ENCODE data around the gene NEK8.
A peak's percentile ranks its signal among the peaks of the same experiment; 100 is the strongest.
"Not testable (repeated sequence)": the region's sequence is repeated elsewhere in the genome, so short reads cannot be mapped to it uniquely, and the experiment has no call there.

Gene NEK8

DNA sequence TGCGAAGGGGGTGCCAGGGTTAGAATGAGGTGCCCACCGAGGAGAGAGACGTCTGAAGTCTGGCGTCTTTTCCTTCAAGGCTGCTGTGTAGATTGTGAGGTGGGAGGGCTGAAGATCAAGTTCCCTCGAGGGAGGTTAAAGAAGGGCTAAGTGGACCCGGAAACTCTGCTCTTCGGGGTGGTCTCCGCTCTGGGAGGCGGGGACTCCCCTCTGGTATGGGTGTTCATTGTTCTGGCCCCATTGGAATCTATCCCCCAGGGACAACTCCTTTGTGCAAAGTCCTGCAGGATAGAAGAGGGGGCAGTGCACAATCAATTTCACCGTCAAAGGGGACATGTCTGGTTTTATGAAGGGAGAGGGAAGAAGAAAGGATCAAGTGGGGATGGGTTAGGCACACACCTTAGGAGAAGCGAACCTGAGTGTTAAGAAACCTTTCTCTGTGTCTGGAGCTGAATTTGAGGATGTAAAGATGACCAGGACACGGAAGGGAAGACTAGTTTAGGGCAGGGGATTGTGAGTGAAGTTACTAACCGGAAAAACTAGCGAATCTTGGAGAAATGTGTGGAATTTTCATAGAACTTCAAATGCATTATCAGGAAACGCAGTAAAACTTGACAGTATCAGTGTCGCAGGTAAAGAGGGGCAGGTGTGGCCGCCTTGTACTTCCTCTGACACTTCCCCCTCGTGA is 10.1 kb upstream of the NEK8 start:
- no peaks in the 10 kb centered on the region for H3K27me3 ChIP-seq (ENCODE audit: control insufficient read depth in 1 of 2, insufficient read depth in 2 of 2, low read length in 2 of 2)
- H3K9ac ChIP-seq (ENCODE audit: low read depth in 1 of 2, low read length in 2 of 2): peak overlapping the region; percentile 30 to 38
- no peaks in the 10 kb centered on the region for H3K9me3 ChIP-seq (ENCODE audit: control insufficient read depth in 1 of 2, low read length in 2 of 2)
- peaks cover 6 to 25% of the 10 kb centered on the region in 2 donors for H3K36me3 ChIP-seq (ENCODE audit: control insufficient read depth in 1 of 2, insufficient read depth in 2 of 2, low read length in 2 of 2)
- peak overlapping the region; percentile 59 for H3K27ac ChIP-seq (ENCODE audit: low read depth, low read length)
- peak overlapping the region; percentile 36 to 98 for H3K4me3 ChIP-seq (ENCODE audit: low read depth in 1 of 2, low read length in 2 of 2)
- H3K4me1 ChIP-seq (ENCODE audit: control insufficient read depth in 1 of 2, insufficient read depth in 2 of 2, low read length in 2 of 2): peaks cover 34 to 50% of the 10 kb centered on the region in 2 donors

DNA sequence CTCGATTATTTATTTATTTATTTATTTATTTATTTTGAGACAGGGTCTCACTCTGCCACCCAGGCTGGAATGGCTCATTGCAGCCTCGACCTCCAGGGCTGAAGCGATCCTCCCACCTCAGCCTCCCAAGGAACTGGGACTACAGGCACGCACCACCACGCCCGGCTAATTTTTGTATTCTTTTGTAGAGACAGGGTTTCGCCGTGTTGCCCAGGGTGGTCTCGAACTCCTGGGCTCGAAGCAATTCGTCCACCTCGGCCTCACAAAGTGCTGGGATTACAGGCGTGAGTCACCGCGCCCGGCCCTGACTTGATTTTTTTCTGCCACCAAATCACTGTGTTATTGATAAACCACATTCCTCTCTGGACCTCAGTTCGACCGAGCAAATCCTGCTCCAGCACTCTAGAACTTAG is 9.6 kb upstream of the NEK8 start:
- H3K4me3 ChIP-seq (ENCODE audit: low read depth in 1 of 2, low read length in 2 of 2): peak overlapping the region; percentile 95 to 98
- H3K4me1 ChIP-seq (ENCODE audit: control insufficient read depth in 1 of 2, insufficient read depth in 2 of 2, low read length in 2 of 2): peaks cover 34 to 50% of the 10 kb centered on the region in 2 donors
- peak overlapping the region; percentile 82 for H3K27ac ChIP-seq (ENCODE audit: low read depth, low read length)
- H3K36me3 ChIP-seq (ENCODE audit: control insufficient read depth in 1 of 2, insufficient read depth in 2 of 2, low read length in 2 of 2): peaks cover 6 to 30% of the 10 kb centered on the region in 2 donors
- H3K27me3 ChIP-seq (ENCODE audit: control insufficient read depth in 1 of 2, insufficient read depth in 2 of 2, low read length in 2 of 2): no peaks in the 10 kb centered on the region
- no peaks in the 10 kb centered on the region for H3K9me3 ChIP-seq (ENCODE audit: control insufficient read depth in 1 of 2, low read length in 2 of 2)
- peak overlapping the region; percentile 35 to 68 for H3K9ac ChIP-seq (ENCODE audit: low read depth in 1 of 2, low read length in 2 of 2)

DNA sequence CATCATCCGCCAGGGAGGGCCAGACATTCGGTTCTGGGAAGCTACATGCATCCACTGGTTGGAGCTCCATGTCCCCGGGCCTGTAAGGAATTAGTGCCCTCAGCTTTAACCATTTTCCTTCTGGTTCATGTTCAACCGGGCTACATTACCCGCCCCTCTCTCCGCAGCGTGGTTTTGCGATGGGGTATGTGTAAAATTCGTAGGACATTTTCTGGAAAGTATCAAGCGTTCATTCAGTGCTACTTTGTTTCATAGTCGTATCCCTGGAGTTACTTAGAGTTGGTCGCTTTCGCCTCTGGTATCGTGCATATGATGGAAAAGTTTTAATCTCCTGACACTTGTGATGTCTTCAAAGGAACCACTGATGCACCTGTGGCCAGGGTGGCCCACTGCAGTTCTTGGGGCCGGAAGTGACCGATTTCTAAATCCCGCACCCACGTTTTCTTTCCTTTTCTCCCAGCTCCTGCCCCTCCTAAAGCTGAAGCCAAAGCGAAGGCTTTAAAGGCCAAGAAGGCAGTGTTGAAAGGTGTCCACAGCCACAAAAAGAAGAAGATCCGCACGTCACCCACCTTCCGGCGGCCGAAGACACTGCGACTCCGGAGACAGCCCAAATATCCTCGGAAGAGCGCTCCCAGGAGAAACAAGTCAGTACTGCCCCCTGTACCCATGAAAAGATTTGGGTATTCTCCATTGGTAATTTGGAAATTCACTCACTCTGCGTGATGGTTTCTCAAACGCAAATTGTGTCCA is 8.2 kb upstream of the NEK8 start:
- peak overlapping the region; percentile 95 to 98 for H3K4me3 ChIP-seq (ENCODE audit: low read depth in 1 of 2, low read length in 2 of 2)
- H3K36me3 ChIP-seq (ENCODE audit: control insufficient read depth in 1 of 2, insufficient read depth in 2 of 2, low read length in 2 of 2): peaks cover 13 to 32% of the 10 kb centered on the region in 2 donors
- H3K9ac ChIP-seq (ENCODE audit: low read depth in 1 of 2, low read length in 2 of 2): peak overlapping the region; percentile 75 to 95
- H3K27me3 ChIP-seq (ENCODE audit: control insufficient read depth in 1 of 2, insufficient read depth in 2 of 2, low read length in 2 of 2): no peaks in the 10 kb centered on the region
- no peaks in the 10 kb centered on the region for H3K9me3 ChIP-seq (ENCODE audit: control insufficient read depth in 1 of 2, low read length in 2 of 2)
- peaks cover 40 to 58% of the 10 kb centered on the region in 2 donors for H3K4me1 ChIP-seq (ENCODE audit: control insufficient read depth in 1 of 2, insufficient read depth in 2 of 2, low read length in 2 of 2)
- H3K27ac ChIP-seq (ENCODE audit: low read depth, low read length): peak overlapping the region; percentile 60

DNA sequence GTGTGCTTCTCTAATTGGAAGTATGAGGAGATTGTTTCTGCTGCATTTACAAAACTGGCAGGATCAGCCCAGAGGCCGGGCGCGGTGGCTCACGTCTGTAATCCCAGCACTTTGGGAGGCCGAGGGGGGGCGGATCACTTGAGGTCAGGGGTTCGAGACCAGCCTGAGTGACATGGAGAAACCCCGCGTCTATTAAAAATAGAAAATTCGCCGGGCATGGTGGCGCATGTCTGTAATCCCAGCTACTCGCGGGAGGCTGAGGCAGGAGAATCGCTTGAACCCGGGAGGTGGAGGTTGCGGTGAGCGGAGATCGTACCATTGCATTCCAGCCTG is 7.6 kb upstream of the NEK8 start:
- peaks cover 41 to 61% of the 10 kb centered on the region in 2 donors for H3K4me1 ChIP-seq (ENCODE audit: control insufficient read depth in 1 of 2, insufficient read depth in 2 of 2, low read length in 2 of 2)
- not testable (repeated sequence) for H3K9me3 ChIP-seq (ENCODE audit: control insufficient read depth in 1 of 2, low read length in 2 of 2); H3K27me3 ChIP-seq (ENCODE audit: control insufficient read depth in 1 of 2, insufficient read depth in 2 of 2, low read length in 2 of 2); H3K27ac ChIP-seq (ENCODE audit: low read depth, low read length)
- H3K4me3 ChIP-seq (ENCODE audit: low read depth in 1 of 2, low read length in 2 of 2): peak overlapping the region; percentile 95 to 98
- peak overlapping the region; percentile 75 to 95 for H3K9ac ChIP-seq (ENCODE audit: low read depth in 1 of 2, low read length in 2 of 2)
- H3K36me3 ChIP-seq (ENCODE audit: control insufficient read depth in 1 of 2, insufficient read depth in 2 of 2, low read length in 2 of 2): peaks cover 13 to 32% of the 10 kb centered on the region in 2 donors

DNA sequence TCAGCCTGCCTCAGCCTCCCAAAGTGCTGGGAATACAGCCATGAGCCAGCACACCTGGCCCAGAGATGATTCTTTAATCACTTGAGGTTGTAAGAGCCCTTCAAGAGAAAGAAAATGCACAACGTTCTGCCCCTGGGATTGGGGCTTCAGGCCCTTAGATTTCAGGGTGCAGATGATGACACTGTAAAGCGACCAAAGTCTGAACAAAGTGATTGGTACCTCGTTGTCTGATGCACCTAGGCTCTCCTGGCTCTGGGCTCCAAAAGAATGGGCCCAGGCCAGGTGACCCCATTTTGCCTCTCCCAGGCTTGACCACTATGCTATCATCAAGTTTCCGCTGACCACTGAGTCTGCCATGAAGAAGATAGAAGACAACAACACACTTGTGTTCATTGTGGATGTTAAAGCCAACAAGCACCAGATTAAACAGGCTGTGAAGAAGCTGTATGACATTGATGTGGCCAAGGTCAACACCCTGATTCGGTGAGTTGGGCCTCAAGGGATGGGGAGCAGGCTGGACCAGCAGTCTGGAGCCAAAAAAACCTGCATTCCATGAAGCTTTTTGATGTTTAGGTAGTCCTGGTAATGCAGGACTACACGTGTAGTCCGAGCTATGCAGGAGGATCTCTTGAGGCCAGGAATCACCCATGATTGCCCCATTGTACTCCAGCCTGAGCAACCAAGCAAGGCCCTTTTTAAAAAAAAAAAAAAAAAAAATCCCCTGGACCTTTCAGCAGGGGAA is 6.0 kb upstream of the NEK8 start:
- Histone ChIP-seq H3K4me3 (ENCODE audit: low read depth in 1 of 2, low read length in 2 of 2) (no peak overlapping the region), H3K27ac (ENCODE audit: low read depth, low read length) (no peak overlapping the region), H3K36me3 (ENCODE audit: control insufficient read depth in 1 of 2, insufficient read depth in 2 of 2, low read length in 2 of 2) (peaks cover 13 to 32% of the 10 kb centered on the region in 2 donors), H3K27me3 (ENCODE audit: control insufficient read depth in 1 of 2, insufficient read depth in 2 of 2, low read length in 2 of 2) (no peaks in the 10 kb centered on the region), H3K4me1 (ENCODE audit: control insufficient read depth in 1 of 2, insufficient read depth in 2 of 2, low read length in 2 of 2) (peaks cover 34 to 58% of the 10 kb centered on the region in 2 donors), H3K9me3 (ENCODE audit: control insufficient read depth in 1 of 2, low read length in 2 of 2) (no peaks in the 10 kb centered on the region), H3K9ac (ENCODE audit: low read depth in 1 of 2, low read length in 2 of 2) (no peak overlapping the region)

DNA sequence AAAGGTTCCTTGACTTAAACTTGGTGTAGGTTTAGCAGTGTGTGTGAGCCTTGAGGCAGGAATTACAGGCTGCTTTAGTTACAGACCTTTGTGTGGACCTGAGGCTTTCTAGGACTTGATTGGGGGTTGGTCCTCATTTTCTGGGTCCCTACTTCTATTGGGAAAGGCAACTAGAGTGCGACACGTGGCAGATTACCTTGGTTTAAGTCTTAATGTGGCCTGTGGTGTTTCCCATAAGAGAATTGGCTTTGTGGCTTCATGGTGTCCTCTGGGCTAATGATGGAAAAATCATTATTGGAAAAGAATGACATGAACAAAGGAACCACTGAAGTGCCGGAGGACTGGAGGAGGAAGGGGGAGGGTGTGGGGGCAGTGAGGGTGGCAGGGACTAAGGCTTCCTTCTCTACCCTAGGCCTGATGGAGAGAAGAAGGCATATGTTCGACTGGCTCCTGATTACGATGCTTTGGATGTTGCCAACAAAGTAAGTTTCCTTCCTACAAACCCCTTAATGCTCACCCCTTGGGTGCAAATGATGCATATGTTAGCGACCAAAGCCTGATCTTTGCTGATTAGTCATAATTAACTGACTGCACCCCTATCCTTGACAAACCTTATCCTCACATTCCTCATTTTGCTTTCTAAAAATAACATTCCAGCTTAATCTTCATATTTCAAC is 5.3 kb upstream of the NEK8 start:
- H3K36me3 ChIP-seq (ENCODE audit: control insufficient read depth in 1 of 2, insufficient read depth in 2 of 2, low read length in 2 of 2): peaks cover 13 to 32% of the 10 kb centered on the region in 2 donors
- H3K27ac ChIP-seq (ENCODE audit: low read depth, low read length): no peak overlapping the region
- H3K4me3 ChIP-seq (ENCODE audit: low read depth in 1 of 2, low read length in 2 of 2): no peak overlapping the region
- H3K27me3 ChIP-seq (ENCODE audit: control insufficient read depth in 1 of 2, insufficient read depth in 2 of 2, low read length in 2 of 2): no peaks in the 10 kb centered on the region
- no peaks in the 10 kb centered on the region for H3K9me3 ChIP-seq (ENCODE audit: control insufficient read depth in 1 of 2, low read length in 2 of 2)
- H3K9ac ChIP-seq (ENCODE audit: low read depth in 1 of 2, low read length in 2 of 2): no peak overlapping the region
- peaks cover 37 to 60% of the 10 kb centered on the region in 2 donors for H3K4me1 ChIP-seq (ENCODE audit: control insufficient read depth in 1 of 2, insufficient read depth in 2 of 2, low read length in 2 of 2)

DNA sequence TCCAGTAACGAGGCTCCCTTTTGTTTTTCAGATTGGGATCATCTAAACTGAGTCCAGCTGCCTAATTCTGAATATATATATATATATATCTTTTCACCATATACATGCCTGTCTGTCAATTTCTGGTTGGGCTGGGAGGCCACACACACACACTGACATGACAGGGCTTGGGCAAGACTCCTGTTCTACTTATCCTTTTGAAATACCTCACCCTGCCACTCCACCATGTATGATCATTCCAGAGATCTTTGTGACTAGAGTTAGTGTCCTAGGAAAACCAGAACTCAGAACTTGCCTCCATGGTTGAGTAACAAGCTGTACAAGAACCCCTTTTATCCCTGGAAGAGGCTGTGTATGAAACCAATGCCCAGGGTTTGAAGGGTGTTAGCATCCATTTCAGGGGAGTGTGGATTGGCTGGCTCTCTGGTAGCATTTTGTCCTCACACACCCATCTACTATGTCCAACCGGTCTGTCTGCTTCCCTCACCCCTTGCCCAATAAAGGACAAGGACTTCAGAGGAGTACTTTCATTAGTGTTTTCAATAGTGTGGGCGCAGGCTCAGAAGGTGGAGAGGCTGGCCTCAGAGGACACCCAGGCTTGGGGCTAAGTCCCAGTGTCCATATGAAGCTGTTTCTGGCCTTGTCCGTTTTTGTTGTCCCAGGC is 4.6 kb upstream of the NEK8 start:
- peaks cover 13 to 32% of the 10 kb centered on the region in 2 donors for H3K36me3 ChIP-seq (ENCODE audit: control insufficient read depth in 1 of 2, insufficient read depth in 2 of 2, low read length in 2 of 2)
- not testable (repeated sequence) for H3K27ac ChIP-seq (ENCODE audit: low read depth, low read length); H3K9ac ChIP-seq (ENCODE audit: low read depth in 1 of 2, low read length in 2 of 2); H3K27me3 ChIP-seq (ENCODE audit: control insufficient read depth in 1 of 2, insufficient read depth in 2 of 2, low read length in 2 of 2); H3K9me3 ChIP-seq (ENCODE audit: control insufficient read depth in 1 of 2, low read length in 2 of 2); H3K4me3 ChIP-seq (ENCODE audit: low read depth in 1 of 2, low read length in 2 of 2)
- H3K4me1 ChIP-seq (ENCODE audit: control insufficient read depth in 1 of 2, insufficient read depth in 2 of 2, low read length in 2 of 2): peaks cover 34 to 57% of the 10 kb centered on the region in 2 donors

DNA sequence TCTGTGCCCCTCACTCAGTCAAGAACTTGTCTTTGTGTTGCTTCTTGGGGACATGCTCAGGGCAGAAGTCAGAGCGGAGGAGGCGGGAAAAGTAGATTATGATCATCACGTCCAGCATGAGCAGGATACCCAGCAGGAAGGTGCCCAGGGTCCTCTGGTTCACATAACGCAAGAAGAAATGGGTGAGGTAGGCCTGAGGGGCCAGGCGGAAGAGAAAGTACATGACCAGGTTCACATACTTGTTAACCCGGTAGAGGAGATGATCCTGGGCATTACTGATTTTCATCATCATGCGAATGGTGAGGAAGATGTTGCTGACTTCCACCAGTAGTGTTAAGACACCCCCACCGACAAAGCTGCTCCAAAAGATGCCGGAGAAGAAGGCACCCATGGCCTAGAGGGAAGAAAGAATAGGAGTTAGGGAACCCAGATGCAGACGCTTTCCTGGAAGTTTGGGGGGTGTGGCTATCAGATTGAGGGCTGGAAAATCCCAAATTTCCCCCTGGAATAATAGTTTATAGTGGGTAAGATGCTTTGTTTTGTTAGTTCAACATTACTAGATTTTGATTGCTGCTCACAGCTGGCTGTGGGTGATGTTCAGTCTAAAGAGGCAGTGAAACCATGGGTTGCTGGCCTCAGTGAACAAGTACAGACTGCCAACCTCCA is 4.0 kb upstream of the NEK8 start:
- H3K36me3 ChIP-seq (ENCODE audit: control insufficient read depth in 1 of 2, insufficient read depth in 2 of 2, low read length in 2 of 2): peaks cover 13 to 32% of the 10 kb centered on the region in 2 donors
- H3K27ac ChIP-seq (ENCODE audit: low read depth, low read length): no peak overlapping the region
- H3K4me1 ChIP-seq (ENCODE audit: control insufficient read depth in 1 of 2, insufficient read depth in 2 of 2, low read length in 2 of 2): peaks cover 35 to 63% of the 10 kb centered on the region in 2 donors
- no peaks in the 10 kb centered on the region for H3K27me3 ChIP-seq (ENCODE audit: control insufficient read depth in 1 of 2, insufficient read depth in 2 of 2, low read length in 2 of 2)
- H3K4me3 ChIP-seq (ENCODE audit: low read depth in 1 of 2, low read length in 2 of 2): peak overlapping the region in 1 of 2 donors; percentile 79
- no peaks in the 10 kb centered on the region for H3K9me3 ChIP-seq (ENCODE audit: control insufficient read depth in 1 of 2, low read length in 2 of 2)
- peak overlapping the region in 1 of 2 donors; percentile 76 for H3K9ac ChIP-seq (ENCODE audit: low read depth in 1 of 2, low read length in 2 of 2)

DNA sequence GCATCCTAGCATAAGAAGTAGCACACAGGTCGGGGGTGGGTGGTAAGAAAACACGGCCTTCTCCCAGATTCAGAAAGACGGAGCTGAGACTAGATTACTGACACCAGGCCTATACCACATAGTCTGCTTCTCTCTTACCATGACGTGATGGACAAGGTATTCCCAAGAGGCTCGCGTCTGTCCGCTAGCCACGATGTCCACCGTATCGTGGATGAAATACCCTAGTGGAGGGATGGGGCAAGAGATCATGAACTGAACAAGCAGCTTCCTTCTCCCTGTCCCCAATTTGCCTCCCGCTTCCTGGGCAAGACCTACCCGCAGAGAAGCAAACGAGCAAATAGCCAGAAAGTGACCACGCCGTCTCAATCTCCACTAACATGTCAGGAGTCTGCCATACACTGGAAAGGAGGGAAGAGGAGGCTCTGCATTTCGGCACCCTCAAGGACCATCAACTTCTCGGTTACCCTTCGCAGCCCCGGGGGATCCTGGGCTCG is 3.4 kb upstream of the NEK8 start:
- Histone ChIP-seq H3K36me3 (ENCODE audit: control insufficient read depth in 1 of 2, insufficient read depth in 2 of 2, low read length in 2 of 2) (peaks cover 13 to 32% of the 10 kb centered on the region in 2 donors), H3K4me3 (ENCODE audit: low read depth in 1 of 2, low read length in 2 of 2) (peak overlapping the region; percentile 70 to 79), H3K4me1 (ENCODE audit: control insufficient read depth in 1 of 2, insufficient read depth in 2 of 2, low read length in 2 of 2) (peaks cover 38 to 66% of the 10 kb centered on the region in 2 donors), H3K27me3 (ENCODE audit: control insufficient read depth in 1 of 2, insufficient read depth in 2 of 2, low read length in 2 of 2) (no peaks in the 10 kb centered on the region), H3K9me3 (ENCODE audit: control insufficient read depth in 1 of 2, low read length in 2 of 2) (no peaks in the 10 kb centered on the region), H3K9ac (ENCODE audit: low read depth in 1 of 2, low read length in 2 of 2) (peak overlapping the region; percentile 53 to 76), H3K27ac (ENCODE audit: low read depth, low read length) (no peak overlapping the region)

Data from duodenal mucosa (tissue), 2 donors.